K562 (cell line): ENCODE data around the gene NUP62. TPM values are rescaled to one million over a fixed set of nuclear protein-coding genes. Genes with fewer than 3 reads are reported as not detected.

ENCODE experiments used
- BCOR ChIP-seq: fragments of 450-650 bp; IDR thresholded peaks from 2 replicates; pipeline ENCODE4 v1.6.1; 2016
- BHLHE40 ChIP-seq: IDR thresholded peaks from 2 replicates; pipeline ENCODE4 v1.6.1; 2011; ENCODE audit warnings: low read length, improper control_type of control experiment
- BMI1 ChIP-seq: fragments of 150-350 bp; IDR thresholded peaks from 2 replicates; pipeline ENCODE4 v1.6.1; 2014; ENCODE audit warnings: low read length
- EWSR1 ChIP-seq: fragments of 450-650 bp; IDR thresholded peaks from 2 replicates; pipeline ENCODE4 v1.6.1; 2018; ENCODE audit warnings: borderline replicate concordance, mild to moderate bottlenecking, low read depth, moderate library complexity; ENCODE audit not compliant: partially characterized antibody
- HNRNPLL ChIP-seq: fragments of 200-400 bp; formaldehyde crosslinking; IDR thresholded peaks from 2 replicates; pipeline ENCODE4 v1.6.1; 2017; ENCODE audit warnings: low read length, low read depth, mild to moderate bottlenecking; ENCODE audit not compliant: poor library complexity, severe bottlenecking
- MAFG ChIP-seq: fragments of 450-650 bp; conservative IDR thresholded peaks from 2 replicates; pipeline ENCODE4 v1.6.1; 2016; ENCODE audit warnings: missing genetic modification characterization, missing compliant biosample characterization
- MCM2 ChIP-seq: fragments of 450-650 bp; IDR thresholded peaks from 2 replicates; pipeline ENCODE4 v1.6.1; 2017; ENCODE audit warnings: low read depth, mild to moderate bottlenecking
- MED1 ChIP-seq: sonication (generic); formaldehyde crosslinking; IDR thresholded peaks from 2 replicates; pipeline ENCODE4 v1.8.1; 2023; ENCODE audit warnings: missing genetic modification reagents, borderline replicate concordance
- MITF ChIP-seq: IDR thresholded peaks from 2 replicates; pipeline ENCODE4 v1.6.1; 2014; ENCODE audit warnings: antibody characterized with exemption
- MTF1 ChIP-seq: fragments of 250-450 bp; sonication (Bioruptor Pico); IDR thresholded peaks from 2 replicates; pipeline ENCODE4 v1.9.0; 2021; ENCODE audit warnings: moderate library complexity, mild to moderate bottlenecking, inconsistent platforms, borderline replicate concordance
- SMAD2 ChIP-seq: fragments of 150-350 bp; IDR thresholded peaks from 2 replicates; pipeline ENCODE4 v1.6.1; 2014; ENCODE audit warnings: low read depth, mild to moderate bottlenecking, low read length
- SP1 ChIP-seq: sonication (generic); formaldehyde crosslinking; IDR thresholded peaks from 2 replicates; pipeline ENCODE4 v1.8.1; 2022; ENCODE audit warnings: mild to moderate bottlenecking, missing genetic modification reagents
- TARDBP ChIP-seq: fragments of 450-650 bp; IDR thresholded peaks from 2 replicates; pipeline ENCODE4 v1.6.1; 2016
- TSC22D4 ChIP-seq: fragments of 450-650 bp; IDR thresholded peaks from 2 replicates; pipeline ENCODE4 v1.6.1; 2016; ENCODE audit warnings: missing genetic modification characterization, missing biosample characterization, control low read depth
- USF1 ChIP-seq: sonication (generic); formaldehyde crosslinking; IDR thresholded peaks from 2 replicates; pipeline ENCODE4 v1.9.0; 2022; ENCODE audit warnings: mild to moderate bottlenecking, missing genetic modification reagents
- polyA plus RNA-seq, 8 experiments: library from polyadenylated mRNA; depleted of rRNA in 4 of 8; stranded (reverse) in 5 of 8; unstranded in 3 of 8; fragments of >200 nt; fragmentation: Nextera tagmentation in 2 of 8; fragmentation: Illumina TruSeq in 1 of 8; extraction: Ambion mirVana in 2 of 8; extraction: Trizol in 1 of 8; gene quantifications; 2 replicates each; pipeline versions ENCODE4 v1.2.1 to v1.2.3, GENCODE V29; 2011 to 2014; ENCODE audit warnings: inconsistent platforms in 1 of 8, missing spikeins in 1 of 8
- total RNA-seq, 7 experiments: library from RNA; depleted of rRNA in 6 of 7; stranded (reverse); fragments of >200 nt in 6 of 7; fragmentation: Illumina TruSeq in 2 of 7; extraction: Trizol in 2 of 7; gene quantifications; 2 replicates each; pipeline versions ENCODE4 v1.2.1 to v1.2.3, GENCODE V29; 2011 to 2021; ENCODE audit warnings: low replicate concordance in 1 of 7
- TF ChIP-seq, protein P1 (sequence below): sonication (generic); formaldehyde crosslinking; IDR thresholded peaks from 2 replicates; pipeline ENCODE4 v1.8.0; 2022; ENCODE audit warnings: mild to moderate bottlenecking, missing genetic modification reagents
- TF ChIP-seq, protein P2 (sequence below): sonication (generic); formaldehyde crosslinking; IDR thresholded peaks from 2 replicates; pipeline ENCODE4 v1.9.0; 2022; ENCODE audit warnings: mild to moderate bottlenecking, missing genetic modification reagents
- TF ChIP-seq, protein P3 (sequence below): fragments of 450-650 bp; IDR thresholded peaks from 2 replicates; pipeline ENCODE4 v1.6.1; 2016

Gene NUP62
- total and polyA plus RNA-seq, 9 of the 15 experiments (the other 6 are each of a cell fraction or from before 2014, with no cell fraction given), result 16.9 to 109 (median 66.0) TPM

- 0 out of 2 replicates have a peak, but pooled peaks have one; percentile 1 for TF ChIP-seq MITF
- no peak for TF ChIP-seq MAFG
- no peak for TF ChIP-seq MCM2
- no peak for TF ChIP-seq SMAD2
- TF ChIP-seq, protein P1, sequence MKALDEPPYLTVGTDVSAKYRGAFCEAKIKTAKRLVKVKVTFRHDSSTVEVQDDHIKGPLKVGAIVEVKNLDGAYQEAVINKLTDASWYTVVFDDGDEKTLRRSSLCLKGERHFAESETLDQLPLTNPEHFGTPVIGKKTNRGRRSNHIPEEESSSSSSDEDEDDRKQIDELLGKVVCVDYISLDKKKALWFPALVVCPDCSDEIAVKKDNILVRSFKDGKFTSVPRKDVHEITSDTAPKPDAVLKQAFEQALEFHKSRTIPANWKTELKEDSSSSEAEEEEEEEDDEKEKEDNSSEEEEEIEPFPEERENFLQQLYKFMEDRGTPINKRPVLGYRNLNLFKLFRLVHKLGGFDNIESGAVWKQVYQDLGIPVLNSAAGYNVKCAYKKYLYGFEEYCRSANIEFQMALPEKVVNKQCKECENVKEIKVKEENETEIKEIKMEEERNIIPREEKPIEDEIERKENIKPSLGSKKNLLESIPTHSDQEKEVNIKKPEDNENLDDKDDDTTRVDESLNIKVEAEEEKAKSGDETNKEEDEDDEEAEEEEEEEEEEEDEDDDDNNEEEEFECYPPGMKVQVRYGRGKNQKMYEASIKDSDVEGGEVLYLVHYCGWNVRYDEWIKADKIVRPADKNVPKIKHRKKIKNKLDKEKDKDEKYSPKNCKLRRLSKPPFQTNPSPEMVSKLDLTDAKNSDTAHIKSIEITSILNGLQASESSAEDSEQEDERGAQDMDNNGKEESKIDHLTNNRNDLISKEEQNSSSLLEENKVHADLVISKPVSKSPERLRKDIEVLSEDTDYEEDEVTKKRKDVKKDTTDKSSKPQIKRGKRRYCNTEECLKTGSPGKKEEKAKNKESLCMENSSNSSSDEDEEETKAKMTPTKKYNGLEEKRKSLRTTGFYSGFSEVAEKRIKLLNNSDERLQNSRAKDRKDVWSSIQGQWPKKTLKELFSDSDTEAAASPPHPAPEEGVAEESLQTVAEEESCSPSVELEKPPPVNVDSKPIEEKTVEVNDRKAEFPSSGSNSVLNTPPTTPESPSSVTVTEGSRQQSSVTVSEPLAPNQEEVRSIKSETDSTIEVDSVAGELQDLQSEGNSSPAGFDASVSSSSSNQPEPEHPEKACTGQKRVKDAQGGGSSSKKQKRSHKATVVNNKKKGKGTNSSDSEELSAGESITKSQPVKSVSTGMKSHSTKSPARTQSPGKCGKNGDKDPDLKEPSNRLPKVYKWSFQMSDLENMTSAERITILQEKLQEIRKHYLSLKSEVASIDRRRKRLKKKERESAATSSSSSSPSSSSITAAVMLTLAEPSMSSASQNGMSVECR, result peak; percentile 67; the same call in 1 of the 2 replicates
- TF ChIP-seq, protein P2, sequence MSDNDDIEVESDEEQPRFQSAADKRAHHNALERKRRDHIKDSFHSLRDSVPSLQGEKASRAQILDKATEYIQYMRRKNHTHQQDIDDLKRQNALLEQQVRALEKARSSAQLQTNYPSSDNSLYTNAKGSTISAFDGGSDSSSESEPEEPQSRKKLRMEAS (CRISPR knock-in tag), result peak; percentile 97
- no peak for TF ChIP-seq BCOR
- no peak for TF ChIP-seq TSC22D4 (tag)
- TF ChIP-seq EWSR1, result no peak
- TF ChIP-seq SP1, result peak; percentile 14
- 0 out of 2 replicates have a peak, but pooled peaks have one; percentile 23 for TF ChIP-seq USF1 (CRISPR knock-in tag)
- TF ChIP-seq HNRNPLL, result peak; percentile 66
- TF ChIP-seq TARDBP, result no peak
- TF ChIP-seq BHLHE40, result peak; percentile 81
- TF ChIP-seq, protein P3, sequence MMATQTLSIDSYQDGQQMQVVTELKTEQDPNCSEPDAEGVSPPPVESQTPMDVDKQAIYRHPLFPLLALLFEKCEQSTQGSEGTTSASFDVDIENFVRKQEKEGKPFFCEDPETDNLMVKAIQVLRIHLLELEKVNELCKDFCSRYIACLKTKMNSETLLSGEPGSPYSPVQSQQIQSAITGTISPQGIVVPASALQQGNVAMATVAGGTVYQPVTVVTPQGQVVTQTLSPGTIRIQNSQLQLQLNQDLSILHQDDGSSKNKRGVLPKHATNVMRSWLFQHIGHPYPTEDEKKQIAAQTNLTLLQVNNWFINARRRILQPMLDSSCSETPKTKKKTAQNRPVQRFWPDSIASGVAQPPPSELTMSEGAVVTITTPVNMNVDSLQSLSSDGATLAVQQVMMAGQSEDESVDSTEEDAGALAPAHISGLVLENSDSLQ, result peak; percentile 99
- TF ChIP-seq MED1 (CRISPR knock-in tag), result no peak
- 0 out of 2 replicates have a peak, but pooled peaks have one; percentile 16 for TF ChIP-seq MTF1 (CRISPR knock-in tag)
- no peak for TF ChIP-seq BMI1
Measured at GRCh38 chr19:49929611-49930482, 543 bp upstream of the NUP62 start (continued).
